Breast epithelium (tissue), 3 donors: ENCODE data around the gene SPCS2.

Experiments
- POLR2A ChIP-seq: fragments of 450-650 bp; IDR thresholded peaks from one replicate; pipeline ENCODE4 v1.6.1; 2016; ENCODE audit warnings: antibody characterized with exemption, mild to moderate bottlenecking, moderate library complexity
- TF ChIP-seq, protein P1 (sequence below), 3 donors: fragments of 450-650 bp; IDR thresholded peaks; one replicate each; pipeline ENCODE4 v1.5.1; 2016 to 2017; ENCODE audit warnings: antibody characterized with exemption in 3 of 3, mild to moderate bottlenecking in 3 of 3, moderate library complexity in 3 of 3

DNA sequence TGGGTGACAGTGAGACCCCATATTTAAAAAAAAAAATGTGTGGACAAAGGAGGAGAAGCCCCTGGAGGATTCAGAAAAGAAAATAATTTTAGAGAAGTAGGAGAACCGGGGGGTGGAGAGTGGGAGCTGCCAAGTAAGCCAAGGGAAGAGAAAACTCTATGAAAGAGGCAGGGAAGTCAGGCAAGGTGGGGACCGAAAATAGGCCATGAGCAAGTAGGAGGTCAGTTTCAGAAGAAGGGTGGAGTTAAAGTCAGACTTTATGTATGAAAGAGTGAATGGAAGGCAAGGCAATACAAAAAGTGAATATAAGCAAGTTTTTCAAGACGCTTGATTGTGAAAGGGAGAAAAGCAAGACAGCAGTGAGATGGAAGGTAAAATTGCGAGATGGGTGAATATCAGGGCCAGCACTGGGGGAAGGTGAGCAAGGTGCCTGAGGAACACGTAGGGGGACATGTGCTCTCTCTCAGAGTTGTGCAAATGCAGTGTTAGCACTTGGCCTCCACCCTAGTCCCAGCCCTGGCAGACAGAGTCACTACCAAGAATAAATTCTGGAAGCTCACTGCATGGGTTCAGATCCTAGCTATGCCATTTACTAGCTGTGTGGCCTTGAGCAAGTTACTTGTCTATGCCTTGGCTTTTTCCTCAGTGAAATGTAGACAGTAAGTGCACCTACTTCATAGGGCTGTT is 6.8 kb upstream of the SPCS2 start:
- TF ChIP-seq, protein P1, sequence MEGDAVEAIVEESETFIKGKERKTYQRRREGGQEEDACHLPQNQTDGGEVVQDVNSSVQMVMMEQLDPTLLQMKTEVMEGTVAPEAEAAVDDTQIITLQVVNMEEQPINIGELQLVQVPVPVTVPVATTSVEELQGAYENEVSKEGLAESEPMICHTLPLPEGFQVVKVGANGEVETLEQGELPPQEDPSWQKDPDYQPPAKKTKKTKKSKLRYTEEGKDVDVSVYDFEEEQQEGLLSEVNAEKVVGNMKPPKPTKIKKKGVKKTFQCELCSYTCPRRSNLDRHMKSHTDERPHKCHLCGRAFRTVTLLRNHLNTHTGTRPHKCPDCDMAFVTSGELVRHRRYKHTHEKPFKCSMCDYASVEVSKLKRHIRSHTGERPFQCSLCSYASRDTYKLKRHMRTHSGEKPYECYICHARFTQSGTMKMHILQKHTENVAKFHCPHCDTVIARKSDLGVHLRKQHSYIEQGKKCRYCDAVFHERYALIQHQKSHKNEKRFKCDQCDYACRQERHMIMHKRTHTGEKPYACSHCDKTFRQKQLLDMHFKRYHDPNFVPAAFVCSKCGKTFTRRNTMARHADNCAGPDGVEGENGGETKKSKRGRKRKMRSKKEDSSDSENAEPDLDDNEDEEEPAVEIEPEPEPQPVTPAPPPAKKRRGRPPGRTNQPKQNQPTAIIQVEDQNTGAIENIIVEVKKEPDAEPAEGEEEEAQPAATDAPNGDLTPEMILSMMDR (IDR thresholded peaks at IDR 0.05), result no peak
- no peak for TF ChIP-seq POLR2A
